Ascending aorta (tissue), 2 donors: ENCODE data around the gene UXT. TPM values are rescaled to one million over a fixed set of nuclear protein-coding genes. Genes with fewer than 3 reads are reported as not detected.

Experiments
- DNase-seq, 2 donors: peaks; one replicate each; pipeline ENCODE4 v3.0.0-alpha.2; 2019; ENCODE audit warnings: low spot score in 2 of 2
- H3K27ac ChIP-seq, 2 donors: fragments of 200-600 bp; sonication (generic); one replicate each; pipeline ENCODE4 v1.5.1; 2016 to 2017; ENCODE audit warnings: mild to moderate bottlenecking in 1 of 2
- H3K27me3 ChIP-seq: fragments of 200-600 bp; sonication (generic); one replicate; pipeline ENCODE4 v1.5.1; 2017
- H3K36me3 ChIP-seq, 2 donors: fragments of 200-600 bp; sonication (generic); one replicate each; pipeline ENCODE4 v1.5.1; 2016
- H3K4me1 ChIP-seq, 2 donors: fragments of 200-600 bp; sonication (generic); one replicate each; pipeline ENCODE4 v1.5.1; 2016 to 2017; ENCODE audit warnings: mild to moderate bottlenecking in 1 of 2
- H3K4me3 ChIP-seq, 2 donors: fragments of 200-600 bp; sonication (generic); one replicate each; pipeline ENCODE4 v1.5.1; 2016 to 2017; ENCODE audit warnings: mild to moderate bottlenecking in 1 of 2
- H3K9me3 ChIP-seq, 2 donors: fragments of 200-600 bp; sonication (generic); one replicate each; pipeline ENCODE4 v1.5.1; 2016
- CTCF ChIP-seq, 3 experiments: fragments of 200-600 bp in 2 of 3; fragments of 450-650 bp in 1 of 3; sonication (generic) in 2 of 3; IDR thresholded peaks; one replicate each; pipeline ENCODE4 v1.5.1; 2016 to 2019; ENCODE audit warnings: antibody characterized with exemption in 3 of 3, mild to moderate bottlenecking in 1 of 3, moderate library complexity in 1 of 3
- intact Hi-C: fragments of 100-400 bp; cut with DNase I; formaldehyde crosslinking; loops from one replicate; pipeline ENCODE4 v1.15.1; 2023
- total RNA-seq: library from RNA; depleted of rRNA; stranded (reverse); fragments of >200 nt; gene quantifications from one replicate; pipeline ENCODE4 v1.1.0, GENCODE V29; 2016

Gene UXT
- total RNA-seq, 1 donor from 2014 or later, result 63.6 TPM

DNA sequence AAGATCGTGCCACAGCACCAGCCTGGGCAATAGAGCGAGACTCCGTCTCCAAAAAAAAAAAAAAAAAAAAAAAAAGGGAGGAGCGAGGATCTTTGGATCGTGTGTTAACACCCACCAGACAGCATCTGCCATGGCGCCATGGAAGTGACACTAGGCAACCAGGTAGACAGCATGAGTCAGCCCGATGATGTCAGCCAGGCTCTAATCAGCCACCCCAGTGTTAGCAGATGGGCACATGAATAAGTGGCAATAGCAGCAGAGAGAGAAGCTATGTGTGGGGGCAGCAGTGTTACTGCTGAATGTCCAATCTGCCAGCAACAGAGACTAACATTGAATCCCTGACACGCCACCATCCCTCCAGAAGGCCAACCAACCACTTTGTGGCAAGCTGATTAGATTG lies 45.9 kb downstream of the UXT start:
- no peaks in the 10 kb centered on the region for H3K9me3 ChIP-seq
- no peak for DNase-seq
- intact Hi-C loops, result no loop called here

DNA sequence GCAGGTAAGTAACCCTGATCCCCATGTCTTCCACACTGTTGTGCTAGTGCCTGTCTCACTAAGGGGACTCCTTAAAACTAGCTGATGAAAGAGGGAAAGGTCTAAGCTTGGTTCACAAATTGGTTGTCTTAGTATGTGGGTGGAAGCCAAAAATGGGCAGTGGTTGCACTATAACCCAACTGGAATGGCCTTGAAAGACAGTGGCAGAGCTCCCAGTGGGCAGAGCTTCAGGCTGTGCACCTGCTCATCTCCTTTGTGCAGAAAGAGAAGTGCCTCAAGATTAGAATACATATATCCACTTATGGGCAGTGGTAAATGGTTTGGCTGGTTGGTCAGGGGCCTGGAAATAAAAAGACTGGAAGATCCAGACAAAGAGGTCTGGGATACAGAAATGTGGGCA lies 46.6 kb downstream of the UXT start:
- Histone ChIP-seq H3K9me3 (no peaks in the 10 kb centered on the region), H3K36me3 (no peaks in the 10 kb centered on the region), H3K4me1 (no peaks in the 10 kb centered on the region), H3K4me3 (no peak overlapping the region), H3K27me3 (no peaks in the 10 kb centered on the region), H3K27ac (no peak overlapping the region)
- no peak for DNase-seq
- intact Hi-C loops, result no loop called here
- TF ChIP-seq CTCF (IDR thresholded peaks at IDR 0.05), result no peak

More for the DNA sequence above, 45.9 kb downstream of the UXT start:
- no peaks in the 10 kb centered on the region for H3K27me3 ChIP-seq
- no peaks in the 10 kb centered on the region for H3K36me3 ChIP-seq
- TF ChIP-seq CTCF (IDR thresholded peaks at IDR 0.05), result no peak
- no peak overlapping the region for H3K4me3 ChIP-seq
- H3K4me1 ChIP-seq, result no peaks in the 10 kb centered on the region
- H3K27ac ChIP-seq, result no peak overlapping the region

DNA sequence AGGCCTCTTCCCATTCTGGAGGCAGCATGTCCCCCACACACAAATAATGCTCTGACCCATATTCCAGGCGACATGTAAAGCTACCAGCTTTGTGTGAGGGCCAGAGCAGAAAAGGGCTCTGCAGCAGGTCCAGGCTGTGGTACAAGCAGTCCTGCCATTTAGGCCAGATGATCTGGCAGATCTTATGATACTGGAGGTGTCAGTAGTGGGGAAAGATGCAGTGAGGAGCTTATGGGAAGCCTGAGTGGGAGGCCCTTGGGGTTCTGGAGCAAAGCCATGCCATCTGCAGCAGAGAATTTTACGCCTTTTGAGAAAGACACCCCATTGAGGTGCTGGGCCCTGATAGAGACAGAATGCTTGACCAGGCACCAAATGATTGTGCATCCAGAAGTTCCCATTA lies 47.1 kb downstream of the UXT start:
- Histone ChIP-seq H3K4me3 (no peak overlapping the region), H3K4me1 (no peaks in the 10 kb centered on the region), H3K27ac (no peak overlapping the region), H3K27me3 (no peaks in the 10 kb centered on the region), H3K36me3 (no peaks in the 10 kb centered on the region), H3K9me3 (no peaks in the 10 kb centered on the region)
- TF ChIP-seq CTCF (IDR thresholded peaks at IDR 0.05), result no peak
- DNase-seq, result no peak
- intact Hi-C loops, result no loop called here

DNA sequence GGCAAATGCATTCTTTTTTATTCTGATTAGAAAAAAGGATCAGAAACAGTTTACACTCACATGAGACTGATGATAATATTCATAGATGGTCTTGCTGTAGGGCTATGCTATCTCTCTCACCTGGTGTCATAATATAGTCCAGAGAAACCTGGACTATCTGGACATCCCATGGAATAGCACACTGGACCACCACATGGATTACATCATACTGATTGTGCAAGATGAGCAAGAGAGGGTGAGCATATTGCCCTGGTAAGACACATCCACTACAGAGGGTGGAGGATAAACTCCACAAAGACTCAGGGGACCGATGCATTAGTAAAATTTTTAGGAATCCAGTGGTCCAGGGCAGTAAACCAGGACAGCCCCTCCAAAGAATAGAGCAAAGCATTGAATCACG lies 47.5 kb downstream of the UXT start:
- TF ChIP-seq CTCF (IDR thresholded peaks at IDR 0.05), result no peak
- intact Hi-C loops, result no loop called here
- Histone ChIP-seq H3K9me3 (no peaks in the 10 kb centered on the region), H3K4me1 (no peaks in the 10 kb centered on the region), H3K4me3 (no peak overlapping the region), H3K36me3 (no peaks in the 10 kb centered on the region), H3K27me3 (no peaks in the 10 kb centered on the region), H3K27ac (no peak overlapping the region)
- no peak for DNase-seq

GRCh38 chrX:47610511-47610910 lies 48.5 kb downstream of the UXT start:
- DNase-seq, result peak in 1 of 2 donors; percentile 22
- no peaks in the 10 kb centered on the region for H3K4me1 ChIP-seq
- no peaks in the 10 kb centered on the region for H3K9me3 ChIP-seq
- H3K27me3 ChIP-seq, result no peaks in the 10 kb centered on the region
- intact Hi-C loops, result no loop called here
- no peak overlapping the region for H3K4me3 ChIP-seq
- TF ChIP-seq CTCF (IDR thresholded peaks at IDR 0.05), result no peak
- no peaks in the 10 kb centered on the region for H3K36me3 ChIP-seq
- no peak overlapping the region for H3K27ac ChIP-seq

DNA sequence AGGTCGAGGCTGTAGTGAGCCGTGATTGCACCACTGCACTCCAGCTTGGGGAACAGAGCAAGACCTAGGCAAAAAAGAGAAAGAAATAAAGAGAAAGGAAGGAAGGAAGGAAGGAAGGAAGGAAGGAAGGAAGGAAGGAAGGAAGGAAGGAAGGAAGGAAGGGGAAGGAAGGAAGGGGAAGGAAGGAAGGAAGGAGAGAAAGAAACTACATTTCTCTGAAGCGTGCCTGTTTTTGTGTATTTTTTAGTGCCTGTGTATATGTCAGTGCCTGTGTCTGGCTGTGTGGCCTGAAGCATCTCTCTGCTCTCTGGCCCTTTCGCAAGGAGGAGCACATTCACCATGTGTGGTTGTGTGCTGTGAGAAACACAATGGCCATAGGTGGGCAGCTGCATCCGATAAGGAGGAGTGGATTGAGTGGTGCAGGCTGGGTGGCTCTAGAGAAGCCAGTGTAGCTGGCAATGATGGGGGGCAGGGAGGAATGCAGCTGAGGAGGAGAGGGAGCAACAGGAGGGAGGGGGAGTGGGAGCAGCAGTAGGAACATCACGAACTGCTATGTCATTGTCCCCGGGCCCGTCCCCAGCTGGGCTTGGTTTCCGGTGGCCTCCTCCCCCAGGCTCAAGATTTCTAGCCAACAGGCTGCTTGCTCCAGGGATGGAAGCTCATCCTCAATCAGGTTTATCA lies 50.7 kb downstream of the UXT start:
- intact Hi-C loops, result no loop called here
- no peak overlapping the region for H3K4me3 ChIP-seq
- no peaks in the 10 kb centered on the region for H3K4me1 ChIP-seq
- no peaks in the 10 kb centered on the region for H3K9me3 ChIP-seq
- no peak overlapping the region for H3K27ac ChIP-seq
- TF ChIP-seq CTCF (IDR thresholded peaks at IDR 0.05), result no peak
- no peaks in the 10 kb centered on the region for H3K27me3 ChIP-seq
- peak in 1 of 2 donors; percentile 3 for DNase-seq
- H3K36me3 ChIP-seq, result no peaks in the 10 kb centered on the region
